GM12872 (cell line): Measurements from ENCODE around the gene CABLES1.
A peak's percentile ranks its signal among the peaks of the same experiment; 100 is the strongest.

Experiments used
- CTCF ChIP-seq: IDR thresholded peaks from 3 replicates; pipeline ENCODE4 v1.5.1; 2011; ENCODE audit warnings: low read depth, mild to moderate bottlenecking, low read length, moderate library complexity; ENCODE audit not compliant: insufficient read depth

Gene CABLES1

GRCh38 chr18:23134780-23135549 lies at the start of gene CABLES1:
Gene CABLES1 (plus strand): TSS chr18:23135485. CDS start chr18:23135763, 278 bp downstream.
- no peak for TF ChIP-seq CTCF

- TF ChIP-seq CTCF, result no peak
Observed at GRCh38 chr18:23087352-23087751, 47.9 kb upstream of the CABLES1 start.

GRCh38 chr18:23088310-23088709 lies 47.0 kb upstream of the CABLES1 start:
- no peak for TF ChIP-seq CTCF

GRCh38 chr18:23092121-23092520 lies 43.2 kb upstream of the CABLES1 start:
- no peak for TF ChIP-seq CTCF

- no peak for TF ChIP-seq CTCF
Observed at GRCh38 chr18:23093772-23094171, 41.5 kb upstream of the CABLES1 start.

- TF ChIP-seq CTCF, result no peak
Observed at GRCh38 chr18:23094411-23095190, 40.7 kb upstream of the CABLES1 start.

GRCh38 chr18:23095463-23095862 lies 39.8 kb upstream of the CABLES1 start:
- 0 out of 3 replicates have a peak, but pooled peaks have one; percentile 6 for TF ChIP-seq CTCF
